ENCODE results near the gene DNAJB5.

DNA sequence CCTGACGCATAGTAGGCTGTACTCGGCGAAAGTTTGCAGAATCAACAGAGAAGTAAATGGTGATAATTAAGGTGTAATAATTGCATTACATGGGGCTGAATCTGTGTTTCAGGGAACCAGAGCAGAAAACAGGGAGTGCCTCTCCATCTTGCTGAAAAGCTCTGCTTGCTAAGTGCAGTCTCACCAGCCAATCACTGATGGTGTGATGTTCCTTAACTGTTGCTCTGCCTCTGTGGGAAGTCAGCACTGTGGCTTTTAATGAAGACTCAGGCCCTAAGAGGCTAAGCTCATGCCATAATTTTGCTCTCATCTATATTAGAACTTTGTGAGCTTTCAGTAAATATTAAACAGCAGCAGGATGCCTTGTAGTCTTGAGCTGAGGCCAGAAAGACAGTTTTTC, 27.0 kb upstream of the DNAJB5 start:
- TF ChIP-seq, protein P1, sequence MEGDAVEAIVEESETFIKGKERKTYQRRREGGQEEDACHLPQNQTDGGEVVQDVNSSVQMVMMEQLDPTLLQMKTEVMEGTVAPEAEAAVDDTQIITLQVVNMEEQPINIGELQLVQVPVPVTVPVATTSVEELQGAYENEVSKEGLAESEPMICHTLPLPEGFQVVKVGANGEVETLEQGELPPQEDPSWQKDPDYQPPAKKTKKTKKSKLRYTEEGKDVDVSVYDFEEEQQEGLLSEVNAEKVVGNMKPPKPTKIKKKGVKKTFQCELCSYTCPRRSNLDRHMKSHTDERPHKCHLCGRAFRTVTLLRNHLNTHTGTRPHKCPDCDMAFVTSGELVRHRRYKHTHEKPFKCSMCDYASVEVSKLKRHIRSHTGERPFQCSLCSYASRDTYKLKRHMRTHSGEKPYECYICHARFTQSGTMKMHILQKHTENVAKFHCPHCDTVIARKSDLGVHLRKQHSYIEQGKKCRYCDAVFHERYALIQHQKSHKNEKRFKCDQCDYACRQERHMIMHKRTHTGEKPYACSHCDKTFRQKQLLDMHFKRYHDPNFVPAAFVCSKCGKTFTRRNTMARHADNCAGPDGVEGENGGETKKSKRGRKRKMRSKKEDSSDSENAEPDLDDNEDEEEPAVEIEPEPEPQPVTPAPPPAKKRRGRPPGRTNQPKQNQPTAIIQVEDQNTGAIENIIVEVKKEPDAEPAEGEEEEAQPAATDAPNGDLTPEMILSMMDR (IDR thresholded peaks at IDR 0.05) = no peak
- TF ChIP-seq POLR2A (IDR thresholded peaks at IDR 0.05) = no peak

Data from lower leg skin (tissue), 3 donors.